WERI-Rb-1 (cell line): ENCODE measurements around the gene DRG1.
"Not testable (repeated sequence)": the region's sequence is repeated elsewhere in the genome, so short reads cannot be mapped to it uniquely, and the experiment has no call there.

Experiments
- DNase-seq: peaks from one replicate; pipeline ENCODE4 v3.0.0-alpha.2; 2020
- H3K27ac ChIP-seq: fragments of 250-450 bp; sonication (Bioruptor Pico); 2 replicates; pipeline ENCODE4 v1.5.1; 2020; ENCODE audit warnings: mild to moderate bottlenecking, moderate library complexity
- H3K27me3 ChIP-seq: fragments of 250-450 bp; sonication (Bioruptor Pico); 2 replicates; pipeline ENCODE4 v1.5.1; 2021; ENCODE audit warnings: mild to moderate bottlenecking, low read depth, moderate library complexity; ENCODE audit not compliant: insufficient read depth, severe bottlenecking
- H3K36me3 ChIP-seq: fragments of 250-450 bp; sonication (Bioruptor Pico); 2 replicates; pipeline ENCODE4 v1.5.1; 2020; ENCODE audit warnings: mild to moderate bottlenecking, moderate library complexity
- H3K4me3 ChIP-seq: 2 replicates; pipeline ENCODE4 v1.5.1; 2011; ENCODE audit warnings: low read depth, mild to moderate bottlenecking, control low read depth, low read length
- H3K9me3 ChIP-seq: fragments of 250-450 bp; sonication (Bioruptor Pico); 2 replicates; pipeline ENCODE4 v1.5.1; 2021; ENCODE audit warnings: mild to moderate bottlenecking, moderate library complexity; ENCODE audit not compliant: severe bottlenecking
- CTCF ChIP-seq: IDR thresholded peaks from 2 replicates; pipeline ENCODE4 v1.5.1; 2011; ENCODE audit warnings: low read depth, mild to moderate bottlenecking, control low read depth, inconsistent platforms, low read length

The DRG1 gene

GRCh38 chr22:31475800-31476199, 76.4 kb downstream of the DRG1 start:
- no peak overlapping the region for H3K27ac ChIP-seq
- H3K27me3 ChIP-seq: no peaks in the 10 kb centered on the region
- no peak for TF ChIP-seq CTCF
- H3K36me3 ChIP-seq: peaks cover 37% of the 10 kb centered on the region
- no peak overlapping the region for H3K4me3 ChIP-seq
- H3K9me3 ChIP-seq: no peaks in the 10 kb centered on the region
- no peak for DNase-seq

- H3K4me3 ChIP-seq: no peak overlapping the region
- H3K27me3 ChIP-seq: no peaks in the 10 kb centered on the region
- peaks cover 47% of the 10 kb centered on the region for H3K36me3 ChIP-seq
- no peaks in the 10 kb centered on the region for H3K9me3 ChIP-seq
- TF ChIP-seq CTCF: no peak
- no peak overlapping the region for H3K27ac ChIP-seq
- DNase-seq: no peak
Observed at GRCh38 chr22:31477329-31477728, 77.9 kb downstream of the DRG1 start.

- TF ChIP-seq CTCF: no peak
- no peaks in the 10 kb centered on the region for H3K9me3 ChIP-seq
- DNase-seq: no peak
- H3K4me3 ChIP-seq: no peak overlapping the region
- peaks cover 71% of the 10 kb centered on the region for H3K36me3 ChIP-seq
- H3K27me3 ChIP-seq: no peaks in the 10 kb centered on the region
- no peak overlapping the region for H3K27ac ChIP-seq
Observed at GRCh38 chr22:31481129-31481528, 81.7 kb downstream of the DRG1 start.

GRCh38 chr22:31482470-31482869, 83.1 kb downstream of the DRG1 start:
- peaks cover 80% of the 10 kb centered on the region for H3K36me3 ChIP-seq
- not testable (repeated sequence) for H3K27ac ChIP-seq, H3K4me3 ChIP-seq, H3K27me3 ChIP-seq, DNase-seq, H3K9me3 ChIP-seq
